Measurements from ENCODE around the gene INPP5F.

The INPP5F gene

DNA sequence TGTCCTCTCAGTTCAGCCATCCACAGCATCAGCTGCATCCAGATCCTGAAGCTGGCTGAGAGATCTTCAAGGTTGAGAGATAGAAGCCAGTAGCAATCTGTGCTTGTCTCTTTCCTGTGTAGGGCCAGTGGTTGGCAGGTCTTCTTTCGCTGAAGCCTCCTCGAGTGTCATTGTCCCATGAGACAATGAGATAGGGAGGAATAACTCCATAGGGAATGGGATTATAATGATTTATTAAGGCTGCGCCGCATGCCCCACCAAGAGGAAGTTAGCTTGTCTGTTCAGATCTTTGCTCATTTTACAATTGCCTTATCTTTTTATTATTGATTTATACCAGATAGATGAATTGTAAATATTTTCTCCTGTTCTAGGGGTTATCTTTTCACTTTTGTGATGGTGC is 85.3 kb downstream of the INPP5F start:
- Histone ChIP-seq H3K27ac (replicated peaks) (no peak overlapping the region), H3K27me3 (ENCODE audit: insufficient read depth, poor library complexity, severe bottlenecking) (no peaks in the 10 kb centered on the region), H3K4me3 (replicated peaks; ENCODE audit: insufficient read depth, low read length) (no peak overlapping the region)
- TF ChIP-seq POLR2AphosphoS5 (IDR thresholded peaks at IDR 0.05; ENCODE audit: low read depth), result no peak
- TF ChIP-seq GABPA (IDR thresholded peaks at IDR 0.05; ENCODE audit: low read depth), result no peak
- TF ChIP-seq REST (IDR thresholded peaks at IDR 0.05; ENCODE audit: insufficient replicate concordance, low read depth), result no peak
- TF ChIP-seq, protein P1, sequence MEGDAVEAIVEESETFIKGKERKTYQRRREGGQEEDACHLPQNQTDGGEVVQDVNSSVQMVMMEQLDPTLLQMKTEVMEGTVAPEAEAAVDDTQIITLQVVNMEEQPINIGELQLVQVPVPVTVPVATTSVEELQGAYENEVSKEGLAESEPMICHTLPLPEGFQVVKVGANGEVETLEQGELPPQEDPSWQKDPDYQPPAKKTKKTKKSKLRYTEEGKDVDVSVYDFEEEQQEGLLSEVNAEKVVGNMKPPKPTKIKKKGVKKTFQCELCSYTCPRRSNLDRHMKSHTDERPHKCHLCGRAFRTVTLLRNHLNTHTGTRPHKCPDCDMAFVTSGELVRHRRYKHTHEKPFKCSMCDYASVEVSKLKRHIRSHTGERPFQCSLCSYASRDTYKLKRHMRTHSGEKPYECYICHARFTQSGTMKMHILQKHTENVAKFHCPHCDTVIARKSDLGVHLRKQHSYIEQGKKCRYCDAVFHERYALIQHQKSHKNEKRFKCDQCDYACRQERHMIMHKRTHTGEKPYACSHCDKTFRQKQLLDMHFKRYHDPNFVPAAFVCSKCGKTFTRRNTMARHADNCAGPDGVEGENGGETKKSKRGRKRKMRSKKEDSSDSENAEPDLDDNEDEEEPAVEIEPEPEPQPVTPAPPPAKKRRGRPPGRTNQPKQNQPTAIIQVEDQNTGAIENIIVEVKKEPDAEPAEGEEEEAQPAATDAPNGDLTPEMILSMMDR (IDR thresholded peaks at IDR 0.05; ENCODE audit: insufficient read depth, low read length), result no peak
- no peak for TF ChIP-seq SPI1 (IDR thresholded peaks at IDR 0.05; ENCODE audit: borderline replicate concordance, low read depth)
- no peak for DNase-seq (ENCODE audit: low read depth in 1 of 2, low spot score in 1 of 2)

GRCh38 chr10:119812684-119813083 is 86.8 kb downstream of the INPP5F start:
- Histone ChIP-seq H3K27ac (replicated peaks) (no peak overlapping the region), H3K4me3 (replicated peaks; ENCODE audit: insufficient read depth, low read length) (no peak overlapping the region), H3K27me3 (ENCODE audit: insufficient read depth, poor library complexity, severe bottlenecking) (no peaks in the 10 kb centered on the region)
- no peak for DNase-seq (ENCODE audit: low read depth in 1 of 2, low spot score in 1 of 2)
- TF ChIP-seq REST (IDR thresholded peaks at IDR 0.05; ENCODE audit: insufficient replicate concordance, low read depth), result no peak
- TF ChIP-seq, protein P1 (IDR thresholded peaks at IDR 0.05; ENCODE audit: insufficient read depth, low read length), result no peak
- no peak for TF ChIP-seq GABPA (IDR thresholded peaks at IDR 0.05; ENCODE audit: low read depth)
- TF ChIP-seq SPI1 (IDR thresholded peaks at IDR 0.05; ENCODE audit: borderline replicate concordance, low read depth), result no peak
- TF ChIP-seq POLR2AphosphoS5 (IDR thresholded peaks at IDR 0.05; ENCODE audit: low read depth), result no peak

- Histone ChIP-seq H3K4me3 (replicated peaks; ENCODE audit: insufficient read depth, low read length) (no peak overlapping the region), H3K27me3 (ENCODE audit: insufficient read depth, poor library complexity, severe bottlenecking) (no peaks in the 10 kb centered on the region), H3K27ac (replicated peaks) (no peak overlapping the region)
- TF ChIP-seq POLR2AphosphoS5 (IDR thresholded peaks at IDR 0.05; ENCODE audit: low read depth) (no peak), GABPA (IDR thresholded peaks at IDR 0.05; ENCODE audit: low read depth) (no peak), REST (IDR thresholded peaks at IDR 0.05; ENCODE audit: insufficient replicate concordance, low read depth) (no peak), SPI1 (IDR thresholded peaks at IDR 0.05; ENCODE audit: borderline replicate concordance, low read depth) (no peak)
- TF ChIP-seq, protein P1 (IDR thresholded peaks at IDR 0.05; ENCODE audit: insufficient read depth, low read length), result no peak
- no peak for DNase-seq (ENCODE audit: low read depth in 1 of 2, low spot score in 1 of 2)
These were observed 89.8 kb downstream of the INPP5F start for GRCh38 chr10:119815671-119816070.

Measured in HL-60 (cell line).